Middle frontal gyrus (tissue), 1 donor: ENCODE data around the gene CDCA4.

Experiments used
- DNase-seq: peaks from one replicate; pipeline ENCODE4 v3.0.0-alpha.2; 2015; ENCODE audit warnings: low spot score; ENCODE audit errors: extremely low spot score

CDCA4 gene

DNA sequence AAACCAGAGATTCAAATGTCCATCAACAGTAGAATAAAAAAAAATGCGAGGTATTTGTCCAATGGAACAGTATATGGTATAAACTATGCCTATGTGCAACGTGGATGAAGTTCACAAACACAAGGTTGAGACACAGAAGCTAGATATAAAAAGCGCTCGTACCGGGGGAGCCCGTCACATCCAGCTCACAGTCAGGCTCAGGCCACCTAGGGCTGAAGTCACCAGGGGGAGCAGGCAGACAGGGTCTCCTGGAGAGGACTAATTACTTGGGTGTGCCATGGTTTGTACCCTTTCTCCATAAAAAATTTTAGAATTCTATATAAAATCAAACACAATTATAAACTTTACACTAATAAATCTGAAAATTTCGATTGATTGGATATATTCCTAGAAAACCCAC is 56.3 kb downstream of the CDCA4 start:
- DNase-seq = no peak
